ENCODE measurements around the gene RIPOR3.

- TF ChIP-seq, protein P1, sequence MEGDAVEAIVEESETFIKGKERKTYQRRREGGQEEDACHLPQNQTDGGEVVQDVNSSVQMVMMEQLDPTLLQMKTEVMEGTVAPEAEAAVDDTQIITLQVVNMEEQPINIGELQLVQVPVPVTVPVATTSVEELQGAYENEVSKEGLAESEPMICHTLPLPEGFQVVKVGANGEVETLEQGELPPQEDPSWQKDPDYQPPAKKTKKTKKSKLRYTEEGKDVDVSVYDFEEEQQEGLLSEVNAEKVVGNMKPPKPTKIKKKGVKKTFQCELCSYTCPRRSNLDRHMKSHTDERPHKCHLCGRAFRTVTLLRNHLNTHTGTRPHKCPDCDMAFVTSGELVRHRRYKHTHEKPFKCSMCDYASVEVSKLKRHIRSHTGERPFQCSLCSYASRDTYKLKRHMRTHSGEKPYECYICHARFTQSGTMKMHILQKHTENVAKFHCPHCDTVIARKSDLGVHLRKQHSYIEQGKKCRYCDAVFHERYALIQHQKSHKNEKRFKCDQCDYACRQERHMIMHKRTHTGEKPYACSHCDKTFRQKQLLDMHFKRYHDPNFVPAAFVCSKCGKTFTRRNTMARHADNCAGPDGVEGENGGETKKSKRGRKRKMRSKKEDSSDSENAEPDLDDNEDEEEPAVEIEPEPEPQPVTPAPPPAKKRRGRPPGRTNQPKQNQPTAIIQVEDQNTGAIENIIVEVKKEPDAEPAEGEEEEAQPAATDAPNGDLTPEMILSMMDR (IDR thresholded peaks at IDR 0.05): no peak
- TF ChIP-seq POLR2A (IDR thresholded peaks at IDR 0.05): no peak
Measured at GRCh38 chr20:50600281-50600895, 91.0 kb downstream of the RIPOR3 start.
